Uterus (tissue), 4 donors: ENCODE results near the gene ZNF581. TPM values are rescaled to one million over a fixed set of nuclear protein-coding genes. Genes with fewer than 3 reads are reported as not detected.

Experiments
- DNase-seq, 2 donors: peaks; one replicate each; pipeline ENCODE4 v3.0.0-alpha.2; 2019 to 2020
- H3K27ac ChIP-seq, 2 donors: fragments of 200-600 bp; sonication (generic); 1 replicate in 1 of 2; 2 replicates in 1 of 2; pipeline ENCODE4 v1.5.1; 2016 to 2018
- H3K27me3 ChIP-seq, 2 donors: fragments of 200-600 bp; sonication (generic); one replicate each; pipeline ENCODE4 v1.5.1; 2018 to 2019; ENCODE audit warnings: control low read depth in 1 of 2
- H3K36me3 ChIP-seq, 2 donors: fragments of 200-600 bp; sonication (generic); one replicate each; pipeline ENCODE4 v1.5.1; 2019; ENCODE audit warnings: control low read depth in 1 of 2
- H3K4me1 ChIP-seq, 2 donors: fragments of 200-600 bp; sonication (generic); one replicate each; pipeline ENCODE4 v1.5.1; 2018 to 2019; ENCODE audit warnings: control low read depth in 1 of 2
- H3K4me3 ChIP-seq, 2 donors: fragments of 200-600 bp; sonication (generic); 1 replicate in 1 of 2; 2 replicates in 1 of 2; pipeline ENCODE4 v1.5.1; 2018 to 2019; ENCODE audit warnings: mild to moderate bottlenecking in 1 of 2
- H3K9me3 ChIP-seq, 2 donors: fragments of 200-600 bp; sonication (generic); one replicate each; pipeline ENCODE4 v1.5.1; 2019; ENCODE audit warnings: control low read depth in 1 of 2
- POLR2A ChIP-seq, 2 donors: fragments of 450-650 bp; IDR thresholded peaks; one replicate each; pipeline ENCODE4 v1.6.1; 2016; ENCODE audit warnings: antibody characterized with exemption in 2 of 2, mild to moderate bottlenecking in 1 of 2, moderate library complexity in 1 of 2
- intact Hi-C: fragments of 100-400 bp; cut with DNase I; formaldehyde crosslinking; loops from one replicate; pipeline ENCODE4 v1.15.1; 2023; ENCODE audit warnings: low total_unique reads
- total RNA-seq, 4 donors: library from RNA; depleted of rRNA in 3 of 4; stranded (reverse); fragments of >200 nt in 3 of 4; gene quantifications; one replicate each; pipeline versions ENCODE4 v1.1.0 to v1.2.4, GENCODE V29; 2014 to 2023
- TF ChIP-seq, protein P1 (sequence below), 4 experiments: fragments of 200-600 bp in 2 of 4; fragments of 450-650 bp in 2 of 4; sonication (generic) in 2 of 4; IDR thresholded peaks; one replicate each; pipeline ENCODE4 v1.5.1; 2016 to 2019; ENCODE audit warnings: antibody characterized with exemption in 4 of 4, mild to moderate bottlenecking in 2 of 4, moderate library complexity in 1 of 4
- donor health status: DM: yes; HTN: yes; CAD: no.

Gene ZNF581
- total RNA-seq, 4 donors from 2014 or later: 2.8 to 30.3 (median 12.8) TPM

DNA sequence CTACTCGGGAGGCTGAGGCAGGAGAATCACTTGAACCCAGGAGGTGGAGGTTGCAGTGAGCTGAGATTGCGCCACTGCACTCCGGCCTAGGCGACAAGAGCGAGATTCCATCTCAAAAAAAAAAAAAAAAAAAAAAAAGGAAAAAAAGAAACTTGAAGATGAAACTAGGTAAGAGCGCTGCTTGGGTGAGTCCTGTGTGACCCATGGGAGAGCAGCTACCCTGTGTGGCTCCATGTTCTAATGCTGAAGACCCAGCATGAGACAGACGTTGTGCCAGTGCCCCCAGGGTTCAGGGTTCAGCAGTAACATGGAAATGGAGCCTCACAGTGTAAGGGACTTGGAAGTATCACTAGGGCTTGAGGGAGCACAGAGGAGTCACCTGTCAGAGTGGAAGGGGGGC is 25.0 kb upstream of the ZNF581 start:
- Histone ChIP-seq H3K4me1 (no peaks in the 10 kb centered on the region), H3K9me3 (no peaks in the 10 kb centered on the region), H3K4me3 (no peak overlapping the region), H3K27me3 (no peaks in the 10 kb centered on the region), H3K27ac (no peak overlapping the region), H3K36me3 (no peaks in the 10 kb centered on the region)
- TF ChIP-seq POLR2A (IDR thresholded peaks at IDR 0.05): no peak
- TF ChIP-seq, protein P1, sequence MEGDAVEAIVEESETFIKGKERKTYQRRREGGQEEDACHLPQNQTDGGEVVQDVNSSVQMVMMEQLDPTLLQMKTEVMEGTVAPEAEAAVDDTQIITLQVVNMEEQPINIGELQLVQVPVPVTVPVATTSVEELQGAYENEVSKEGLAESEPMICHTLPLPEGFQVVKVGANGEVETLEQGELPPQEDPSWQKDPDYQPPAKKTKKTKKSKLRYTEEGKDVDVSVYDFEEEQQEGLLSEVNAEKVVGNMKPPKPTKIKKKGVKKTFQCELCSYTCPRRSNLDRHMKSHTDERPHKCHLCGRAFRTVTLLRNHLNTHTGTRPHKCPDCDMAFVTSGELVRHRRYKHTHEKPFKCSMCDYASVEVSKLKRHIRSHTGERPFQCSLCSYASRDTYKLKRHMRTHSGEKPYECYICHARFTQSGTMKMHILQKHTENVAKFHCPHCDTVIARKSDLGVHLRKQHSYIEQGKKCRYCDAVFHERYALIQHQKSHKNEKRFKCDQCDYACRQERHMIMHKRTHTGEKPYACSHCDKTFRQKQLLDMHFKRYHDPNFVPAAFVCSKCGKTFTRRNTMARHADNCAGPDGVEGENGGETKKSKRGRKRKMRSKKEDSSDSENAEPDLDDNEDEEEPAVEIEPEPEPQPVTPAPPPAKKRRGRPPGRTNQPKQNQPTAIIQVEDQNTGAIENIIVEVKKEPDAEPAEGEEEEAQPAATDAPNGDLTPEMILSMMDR (IDR thresholded peaks at IDR 0.05): no peak
- intact Hi-C loops: no loop called here
- DNase-seq: no peak

DNA sequence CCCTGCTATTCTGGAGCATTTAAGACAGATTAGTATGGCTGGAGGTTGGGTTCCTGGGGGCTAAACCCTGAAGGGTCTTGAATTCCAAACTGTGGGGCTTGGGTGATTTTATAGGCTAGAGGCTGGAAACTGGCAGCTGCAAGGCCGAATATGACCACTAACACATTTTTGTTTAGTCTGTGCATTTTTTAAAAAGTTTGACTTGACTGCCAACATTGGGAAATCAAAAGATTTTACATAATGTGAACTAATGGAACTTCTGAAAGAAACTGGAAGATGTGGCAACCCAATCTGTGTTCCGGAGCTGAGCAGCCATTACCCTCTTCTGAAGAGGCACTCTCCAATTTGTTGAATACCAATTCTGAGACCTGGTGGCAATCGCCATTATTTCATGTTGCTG is 24.2 kb upstream of the ZNF581 start:
- no peak for TF ChIP-seq POLR2A (IDR thresholded peaks at IDR 0.05)
- TF ChIP-seq, protein P1 (IDR thresholded peaks at IDR 0.05): no peak
- Histone ChIP-seq H3K36me3 (no peaks in the 10 kb centered on the region), H3K4me1 (no peaks in the 10 kb centered on the region), H3K4me3 (no peak overlapping the region), H3K9me3 (no peaks in the 10 kb centered on the region), H3K27me3 (no peaks in the 10 kb centered on the region), H3K27ac (no peak overlapping the region)
- intact Hi-C loops: no loop called here
- DNase-seq: no peak

DNA sequence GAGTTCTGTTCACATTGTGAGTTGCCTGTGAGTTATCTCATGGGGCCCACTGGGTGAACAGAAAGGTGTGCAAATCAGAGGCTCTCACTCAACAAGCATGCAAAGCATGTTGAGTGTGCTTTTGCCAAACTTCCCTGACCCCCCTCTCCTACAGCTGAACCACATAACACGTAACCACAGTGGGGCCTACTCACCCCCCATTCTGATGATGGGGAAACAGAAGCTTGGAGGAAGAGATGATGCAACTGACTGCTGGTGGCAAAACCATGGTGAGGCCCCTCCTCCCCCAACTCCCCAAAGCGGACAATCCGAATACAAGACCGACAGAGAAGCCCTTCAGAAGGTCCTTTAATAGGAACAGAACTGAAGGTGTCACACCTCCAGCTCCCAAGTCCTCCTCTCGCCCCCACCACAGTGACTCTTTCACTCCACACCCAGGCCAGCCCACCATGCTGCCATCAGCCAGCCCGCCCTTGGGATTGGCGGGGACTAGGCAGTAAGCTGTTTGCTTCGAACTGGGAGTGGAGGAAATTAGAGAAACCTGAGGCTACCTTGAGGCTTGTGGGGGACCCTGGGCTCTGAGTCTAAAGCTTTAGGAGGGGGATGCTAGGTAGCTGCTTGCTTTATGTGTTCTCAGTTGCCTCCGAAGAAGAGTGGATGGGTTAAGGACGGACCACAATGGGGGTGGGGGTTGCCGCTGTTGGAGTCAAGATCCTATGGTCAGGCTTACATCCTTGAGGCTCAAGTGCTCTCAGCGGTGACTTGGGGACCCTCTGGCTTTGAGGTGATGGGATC is 22.8 kb upstream of the ZNF581 start:
- intact Hi-C loops: no loop called here
- no peak for DNase-seq
- Histone ChIP-seq H3K27ac (no peak overlapping the region), H3K9me3 (no peaks in the 10 kb centered on the region), H3K4me1 (no peaks in the 10 kb centered on the region), H3K27me3 (no peaks in the 10 kb centered on the region), H3K4me3 (no peak overlapping the region), H3K36me3 (no peaks in the 10 kb centered on the region)
- no peak for TF ChIP-seq POLR2A (IDR thresholded peaks at IDR 0.05)
- TF ChIP-seq, protein P1 (IDR thresholded peaks at IDR 0.05): no peak

DNA sequence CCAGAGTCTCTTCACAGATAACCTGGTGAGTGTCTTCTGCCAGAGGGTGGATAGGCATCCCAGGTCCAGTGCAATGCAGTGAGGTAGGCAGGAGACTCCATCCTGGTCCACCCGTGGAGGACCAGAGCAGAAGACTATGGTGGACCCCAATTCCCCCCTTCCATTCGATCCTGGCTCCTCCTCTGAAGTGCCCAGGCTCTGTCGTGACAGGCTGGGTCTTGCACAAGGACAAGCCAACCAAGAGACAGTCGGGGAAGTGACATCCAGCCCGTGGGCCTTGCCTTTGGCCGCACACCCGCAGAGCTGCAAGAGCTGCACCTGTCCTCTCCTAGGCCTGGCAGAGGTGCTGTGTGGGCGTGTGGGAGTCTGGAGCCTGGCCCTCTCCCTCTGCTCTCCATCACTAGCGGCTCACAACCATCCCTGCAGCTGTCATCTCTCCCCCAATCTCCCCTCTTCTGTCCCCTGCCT is 22.2 kb upstream of the ZNF581 start:
- intact Hi-C loops: no loop called here

DNA sequence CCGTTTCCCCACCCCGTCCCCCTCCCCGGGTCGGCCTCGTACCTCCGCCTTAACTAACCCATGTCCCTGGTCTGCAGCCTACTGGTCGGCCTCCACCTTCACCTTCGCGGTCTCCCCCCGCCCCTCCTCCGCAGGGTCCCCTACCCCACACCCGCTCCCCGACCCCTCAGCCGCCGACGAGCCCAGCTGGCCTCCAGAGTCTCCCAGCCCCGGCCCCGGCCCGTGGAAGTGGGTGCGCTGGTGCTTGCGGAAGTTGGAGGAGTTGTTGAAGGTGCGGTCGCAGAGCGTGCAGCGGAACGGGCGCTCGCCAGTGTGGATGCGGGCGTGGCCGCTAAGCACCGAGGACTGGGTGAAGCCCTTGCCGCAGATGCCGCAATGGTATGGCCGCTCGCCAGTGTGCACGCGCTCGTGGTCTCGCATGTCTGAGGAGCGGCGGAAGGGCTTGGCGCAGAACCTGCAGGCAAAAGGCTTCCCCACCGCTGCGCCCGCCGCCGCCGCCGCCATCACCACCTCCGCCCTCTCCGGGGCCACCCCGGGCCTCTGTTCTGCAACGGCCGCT is 21.7 kb upstream of the ZNF581 start:
- Histone ChIP-seq H3K36me3 (no peaks in the 10 kb centered on the region), H3K27me3 (no peaks in the 10 kb centered on the region), H3K4me3 (no peak overlapping the region), H3K4me1 (no peaks in the 10 kb centered on the region), H3K9me3 (no peaks in the 10 kb centered on the region), H3K27ac (no peak overlapping the region)
- intact Hi-C loops: no loop called here
- TF ChIP-seq, protein P1 (IDR thresholded peaks at IDR 0.05): no peak
- no peak for TF ChIP-seq POLR2A (IDR thresholded peaks at IDR 0.05)
- DNase-seq: no peak

More for the DNA sequence above, 22.2 kb upstream of the ZNF581 start:
- Histone ChIP-seq H3K9me3 (no peaks in the 10 kb centered on the region), H3K4me3 (no peak overlapping the region), H3K27me3 (no peaks in the 10 kb centered on the region), H3K36me3 (no peaks in the 10 kb centered on the region), H3K4me1 (no peaks in the 10 kb centered on the region), H3K27ac (no peak overlapping the region)
- no peak for DNase-seq
- TF ChIP-seq POLR2A (IDR thresholded peaks at IDR 0.05): no peak
- TF ChIP-seq, protein P1 (IDR thresholded peaks at IDR 0.05): no peak
